GM19193 (cell line): Measurements from ENCODE around the gene CNKSR3.

ENCODE experiments used
- POLR2A ChIP-seq: IDR thresholded peaks from 4 replicates; pipeline ENCODE4 v1.6.1; 2011; ENCODE audit not compliant: insufficient read depth, insufficient read length; ENCODE audit errors: extremely low read depth

The CNKSR3 gene

GRCh38 chr6:154510144-154510905, at the start of gene CNKSR3:
CNKSR3 (minus strand) TSS chr6:154510685; CDS start chr6:154510114, 571 bp downstream.
- TF ChIP-seq POLR2A: peak; percentile 66

GRCh38 chr6:154558984-154559383, 48.5 kb upstream of the CNKSR3 start:
- TF ChIP-seq POLR2A: no peak

DNA sequence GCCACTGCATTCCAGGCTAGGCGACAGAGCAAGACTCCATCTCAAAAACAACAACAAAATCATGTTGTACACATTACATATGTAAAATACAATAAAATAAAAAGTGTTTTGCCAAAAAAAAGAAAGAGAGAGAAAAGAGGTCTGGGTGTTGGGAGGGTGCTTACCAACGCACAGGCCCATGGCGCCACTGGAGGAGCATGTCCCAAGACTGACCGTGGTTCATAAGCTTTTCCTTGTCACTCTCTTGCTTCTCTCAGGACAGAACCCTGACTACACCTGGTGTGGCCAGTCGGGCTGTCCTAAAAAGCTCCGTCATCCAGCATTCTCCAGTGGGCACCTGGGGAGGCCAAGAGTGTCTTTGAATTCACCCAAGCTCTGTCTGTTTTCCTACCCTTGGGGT, 48.0 kb upstream of the CNKSR3 start:
- TF ChIP-seq POLR2A: no peak

DNA sequence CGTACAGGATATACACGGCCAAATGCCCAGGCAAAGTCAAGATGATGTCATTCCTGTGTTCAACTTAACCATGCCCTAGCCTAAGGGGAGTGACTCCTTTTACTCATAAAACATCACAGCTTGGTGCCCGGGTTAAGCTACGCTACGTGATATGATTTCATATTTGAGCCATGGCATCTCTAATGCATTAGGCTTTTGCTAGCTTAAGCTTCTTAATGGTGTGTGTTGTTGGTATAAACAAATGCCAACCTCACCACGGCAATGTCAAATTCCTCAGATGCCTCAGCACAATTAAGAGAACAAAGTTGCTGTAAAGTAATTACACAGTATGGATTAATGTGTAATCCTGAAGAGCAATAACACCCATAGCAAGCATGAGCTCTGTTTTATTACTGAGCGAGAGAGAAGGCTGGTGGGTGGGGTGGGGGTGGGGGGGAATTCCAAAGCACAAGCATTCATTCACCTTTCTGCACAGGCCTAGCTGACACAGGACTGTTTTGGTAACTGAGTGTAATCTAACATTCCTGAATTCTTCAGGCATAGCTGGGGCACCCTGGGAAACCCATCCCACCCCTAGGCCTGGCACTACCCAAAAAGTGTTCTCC, 44.7 kb upstream of the CNKSR3 start:
- TF ChIP-seq POLR2A: no peak

DNA sequence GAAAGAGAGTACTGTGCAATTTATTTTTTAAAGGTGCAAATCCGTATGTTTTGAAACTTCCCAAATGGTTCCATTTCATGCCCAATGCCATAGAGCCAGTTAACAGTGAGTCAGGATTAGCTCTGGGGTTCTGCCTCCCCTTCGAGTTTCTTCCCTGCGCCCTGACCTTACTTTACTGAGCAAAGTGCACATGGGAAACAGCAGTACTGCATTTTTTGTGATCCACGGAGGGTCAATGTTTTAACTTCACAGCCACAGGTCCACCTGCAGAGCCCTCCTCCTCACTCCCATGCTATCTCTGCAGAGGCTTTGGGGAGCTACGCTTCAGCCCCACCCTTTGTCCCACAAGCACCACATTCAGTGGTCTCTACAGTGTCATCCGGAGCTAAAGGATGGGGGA, 44.0 kb upstream of the CNKSR3 start:
- no peak for TF ChIP-seq POLR2A

DNA sequence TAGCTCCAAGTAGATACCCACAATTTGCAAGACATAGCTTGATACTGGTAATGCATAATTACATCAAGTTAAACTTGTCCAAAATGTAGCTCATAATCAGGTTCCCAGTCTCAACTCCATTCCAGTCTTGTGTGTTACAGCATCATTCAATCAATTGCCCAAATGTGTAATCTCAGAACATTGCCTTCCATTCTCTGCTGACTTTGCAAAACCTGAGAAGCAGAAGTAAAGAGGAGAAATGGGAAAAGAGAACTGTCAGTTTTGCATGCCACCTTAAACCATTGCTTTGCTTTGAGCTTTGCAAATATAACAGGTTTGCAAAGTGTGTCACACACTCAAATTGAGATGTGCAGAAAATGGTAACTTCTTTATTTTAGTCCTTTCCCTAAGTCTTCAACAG, 40.3 kb upstream of the CNKSR3 start:
- no peak for TF ChIP-seq POLR2A

GRCh38 chr6:154549179-154549578, 38.7 kb upstream of the CNKSR3 start:
- no peak for TF ChIP-seq POLR2A

GRCh38 chr6:154548130-154548830, 37.8 kb upstream of the CNKSR3 start:
- no peak for TF ChIP-seq POLR2A

- no peak for TF ChIP-seq POLR2A
Observed at GRCh38 chr6:154543628-154544027, 33.1 kb upstream of the CNKSR3 start.

DNA sequence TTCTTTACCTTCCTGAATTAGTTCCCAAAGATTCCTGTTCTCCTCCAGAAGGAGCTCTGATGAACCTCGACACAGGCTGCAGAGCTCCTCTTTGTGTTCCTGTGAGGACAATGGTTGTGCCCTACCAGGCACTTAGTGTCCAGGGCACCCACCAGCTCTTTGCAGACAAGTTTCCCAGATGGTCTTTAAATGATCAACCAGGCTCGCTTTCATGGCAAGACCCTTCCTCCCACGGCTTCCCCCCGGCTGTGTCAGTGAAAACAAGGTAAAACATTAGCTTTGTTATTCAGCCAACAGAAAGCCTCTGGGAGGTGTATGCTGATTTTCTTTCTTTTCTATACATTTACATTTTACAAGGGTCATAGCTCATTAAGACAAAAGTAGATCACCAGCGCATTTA, 32.3 kb upstream of the CNKSR3 start:
- no peak for TF ChIP-seq POLR2A

DNA sequence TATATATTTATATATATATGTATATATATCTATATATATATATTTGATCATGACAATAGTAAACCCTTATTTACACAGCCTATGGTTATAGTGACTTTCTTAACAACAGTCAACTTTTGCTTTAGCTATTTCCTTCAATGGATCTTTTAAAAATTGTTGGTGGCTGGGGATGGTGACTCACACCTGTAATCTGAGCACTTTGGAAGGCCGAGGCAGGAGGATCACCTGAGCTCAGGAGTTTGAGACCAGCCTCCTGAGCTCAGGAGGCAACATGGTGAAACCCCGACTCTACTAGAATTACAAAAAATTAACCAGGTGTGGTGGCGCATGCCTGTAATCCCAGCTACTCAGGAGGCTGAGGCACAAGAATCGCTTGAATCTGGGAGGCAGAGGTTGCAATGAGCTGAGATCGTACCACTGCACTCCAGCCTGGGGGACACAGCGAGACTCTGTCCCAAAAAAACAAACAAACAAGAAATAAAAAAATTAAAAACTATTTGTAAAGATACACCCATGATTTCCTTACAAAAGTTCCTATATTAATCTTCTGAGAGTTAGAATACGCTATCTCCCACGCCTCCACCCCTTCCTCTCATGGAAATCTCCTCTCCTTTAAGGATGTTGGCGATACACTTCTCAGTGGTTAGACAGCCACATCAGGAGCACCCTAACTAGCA, 29.2 kb upstream of the CNKSR3 start:
- TF ChIP-seq POLR2A: no peak

DNA sequence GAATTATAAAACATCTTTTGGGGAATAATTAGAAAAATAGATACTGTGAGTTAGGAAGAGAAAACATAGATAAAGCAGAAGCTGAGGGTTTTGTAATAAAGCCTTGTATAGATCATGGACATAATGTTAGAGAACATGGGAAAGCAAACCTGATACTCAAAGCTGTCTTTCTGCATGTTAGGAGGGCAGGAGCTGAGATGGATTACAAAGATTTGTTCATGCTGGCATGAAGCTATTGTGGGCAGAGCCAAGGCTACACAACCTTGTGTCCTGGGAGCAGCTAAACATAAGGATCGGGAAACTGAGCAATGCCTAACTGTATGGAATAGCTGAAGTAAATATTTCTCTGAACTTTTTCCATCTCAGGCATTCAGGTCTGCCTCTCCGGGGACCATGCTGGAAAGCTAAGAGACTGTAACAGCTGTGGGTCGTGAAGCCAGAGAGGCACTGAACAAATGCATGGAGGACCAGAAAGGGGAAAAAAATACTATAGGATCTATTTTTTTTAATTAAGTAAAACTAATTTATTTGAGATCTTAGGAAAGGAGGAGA, 28.2 kb upstream of the CNKSR3 start:
- TF ChIP-seq POLR2A: no peak

DNA sequence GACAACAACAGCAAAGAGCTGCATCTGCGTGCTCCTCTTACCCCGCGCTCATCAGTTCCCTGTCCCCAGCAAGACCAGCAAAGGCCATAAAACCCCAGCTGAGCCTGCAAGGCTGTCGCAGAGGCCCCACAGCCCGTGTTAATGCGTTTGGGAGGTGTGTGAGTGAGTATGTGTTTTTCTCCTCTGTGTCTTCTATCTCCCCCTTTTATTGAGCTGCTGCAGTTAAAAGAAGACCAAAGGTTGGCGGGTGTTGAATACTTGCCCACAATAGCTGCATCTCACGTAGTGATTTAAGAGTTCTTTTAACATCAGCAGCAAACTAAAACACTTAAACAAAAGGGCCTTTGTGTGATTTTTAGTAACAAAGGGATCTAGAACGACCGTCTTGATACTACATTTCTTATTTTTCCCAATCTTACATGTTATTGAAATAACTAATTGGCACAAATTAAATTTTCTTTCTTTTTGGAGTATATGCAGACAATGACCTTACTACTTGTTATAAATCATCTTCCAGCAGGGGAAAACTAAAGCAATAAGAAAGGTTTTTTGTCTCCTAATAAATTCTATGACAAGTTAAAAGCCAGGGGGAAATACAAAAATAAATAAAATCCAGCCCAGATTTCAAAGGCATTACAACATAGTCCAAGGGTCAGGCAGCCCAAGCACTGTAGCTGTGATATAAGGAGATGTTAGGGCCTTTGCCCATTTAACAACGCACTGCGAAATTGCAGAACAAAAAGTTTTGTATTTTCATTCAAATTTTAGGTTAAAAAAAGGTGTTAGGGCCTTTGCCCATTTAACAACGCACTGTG, 27.2 kb upstream of the CNKSR3 start:
- TF ChIP-seq POLR2A: no peak

DNA sequence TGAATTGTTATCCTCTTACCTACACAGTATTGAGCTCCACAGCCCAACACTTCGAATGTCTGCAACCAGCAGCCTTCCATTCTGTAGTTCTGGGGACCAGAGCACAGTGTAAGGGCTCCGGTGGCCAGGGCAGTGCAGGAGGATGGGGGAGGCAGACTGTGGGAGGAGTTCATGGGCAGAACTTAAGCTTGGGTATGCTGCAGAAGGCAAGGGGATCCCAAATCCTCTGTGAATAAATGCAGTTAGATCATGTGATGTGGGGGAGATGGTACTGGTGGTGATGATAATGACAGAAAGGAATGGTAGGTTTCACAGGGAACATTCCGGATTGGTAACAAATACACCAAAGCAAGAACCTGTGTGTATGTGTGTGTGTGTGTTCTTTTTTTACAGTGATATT, 26.5 kb upstream of the CNKSR3 start:
- TF ChIP-seq POLR2A: no peak
